HG03280 (cell line): Measurements from ENCODE around the gene SYN1.
"Not testable (repeated sequence)": the region's sequence is repeated elsewhere in the genome, so short reads cannot be mapped to it uniquely, and the experiment has no call there.

Source experiments
- ATAC-seq: cut with Tn5 transposase; IDR thresholded peaks from one replicate; pipeline ENCODE4 v1.9.1; 2021; ENCODE audit warnings: mild to moderate bottlenecking, moderate library complexity; ENCODE audit not compliant: unreplicated experiment

Gene SYN1

GRCh38 chrX:47603125-47603524 is 16.5 kb downstream of the SYN1 start:
- not testable (repeated sequence) for ATAC-seq

DNA sequence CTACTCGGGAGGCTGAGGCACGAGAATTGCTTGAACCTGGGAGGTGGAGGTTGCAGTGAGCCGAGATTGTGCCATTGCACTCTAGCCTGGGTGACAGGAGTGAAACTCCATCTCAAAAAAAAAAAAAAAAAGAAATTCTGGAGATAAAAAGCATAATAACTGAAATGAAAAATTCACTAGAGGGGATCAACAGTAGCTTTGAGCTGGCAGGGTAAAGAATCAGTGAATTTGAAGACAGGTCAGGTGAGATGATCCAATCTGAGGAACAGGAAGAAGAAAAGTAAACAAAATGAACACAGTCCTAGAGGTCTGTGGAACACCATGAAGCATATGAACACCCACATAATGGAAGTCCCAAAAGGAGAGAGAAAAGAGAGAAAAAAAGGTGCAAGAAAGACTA is 22.4 kb downstream of the SYN1 start:
- no peak for ATAC-seq

GRCh38 chrX:47596256-47596655 is 23.4 kb downstream of the SYN1 start:
- no peak for ATAC-seq

GRCh38 chrX:47595716-47596251 is 23.9 kb downstream of the SYN1 start:
- ATAC-seq, result no peak

DNA sequence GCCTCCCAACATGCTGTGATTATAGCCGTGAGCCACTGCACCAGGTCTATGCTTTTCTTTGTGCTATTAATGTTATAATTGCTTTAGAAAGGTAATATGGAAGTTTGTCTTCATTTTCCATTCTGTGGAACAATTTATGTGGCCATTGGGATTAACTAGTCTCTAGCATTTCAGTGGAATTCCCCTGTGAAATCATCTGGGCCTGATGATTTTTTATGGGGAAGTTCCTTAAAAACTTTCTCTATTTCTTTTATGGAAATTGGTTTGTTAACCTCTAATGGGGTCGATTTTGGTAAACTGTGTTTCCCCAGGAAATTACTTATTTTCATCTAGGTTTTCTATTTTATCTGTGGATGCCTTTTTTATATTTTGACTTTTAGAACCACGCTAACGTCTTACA is 26.1 kb downstream of the SYN1 start:
- ATAC-seq, result no peak

DNA sequence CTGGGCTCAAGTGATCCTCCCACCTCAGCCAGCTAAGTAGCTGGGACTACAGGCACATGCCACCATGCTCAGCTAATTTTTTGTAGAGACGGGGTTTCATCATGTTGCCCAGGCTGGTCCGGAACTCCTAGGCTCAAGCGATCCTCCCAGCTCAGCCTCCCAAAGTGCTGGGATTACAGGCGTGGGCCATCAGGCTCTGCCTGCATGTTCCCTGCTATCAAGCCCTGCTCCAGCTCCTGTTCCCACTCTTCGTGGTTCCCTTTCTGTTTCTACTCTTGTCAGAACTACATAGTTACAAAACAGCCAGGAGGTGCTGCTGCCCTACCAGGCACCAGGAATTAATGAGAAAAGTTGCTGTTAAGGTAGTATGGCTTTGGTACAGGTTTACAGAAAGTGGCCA is 28.7 kb downstream of the SYN1 start:
- no peak for ATAC-seq

DNA sequence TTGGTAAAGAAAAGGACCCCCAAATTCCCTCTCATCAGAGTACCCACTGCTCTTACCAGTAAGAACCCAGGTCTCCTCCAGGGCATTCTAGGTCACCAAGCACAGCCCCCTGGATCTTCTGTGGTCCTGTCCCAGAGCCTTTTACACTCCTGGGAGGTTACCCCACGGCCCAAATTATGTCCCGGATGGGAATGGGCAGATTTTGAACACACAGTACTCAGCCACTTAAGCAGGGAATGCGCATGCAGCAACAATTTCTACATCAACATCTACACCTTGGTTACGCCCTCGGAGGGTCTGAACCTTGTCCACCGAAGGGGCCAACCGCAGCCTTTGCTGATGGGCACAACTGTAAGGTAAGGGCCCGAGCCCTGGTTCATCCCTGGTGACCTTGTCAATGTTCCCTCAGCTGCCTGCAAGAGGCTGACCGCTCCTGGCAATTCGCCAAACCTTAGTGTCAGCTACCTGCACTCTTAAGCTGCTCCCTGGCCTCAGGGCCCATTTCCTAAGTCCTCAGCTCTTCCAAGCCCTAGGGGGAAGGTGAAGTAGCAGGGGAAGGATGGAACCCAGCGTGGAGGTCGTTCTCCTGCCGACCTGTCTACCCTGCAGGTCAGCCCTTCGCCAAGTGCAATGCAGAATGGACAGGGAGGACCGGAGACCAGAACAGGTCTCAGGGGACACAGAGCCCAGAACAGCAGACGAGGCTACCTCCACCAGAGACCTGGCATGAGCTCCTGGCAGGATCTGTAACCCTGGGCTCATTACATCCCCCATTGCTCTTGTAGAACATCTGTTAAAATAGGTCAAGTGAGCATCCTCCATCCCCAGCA is 31.5 kb downstream of the SYN1 start:
- ATAC-seq, result no peak

DNA sequence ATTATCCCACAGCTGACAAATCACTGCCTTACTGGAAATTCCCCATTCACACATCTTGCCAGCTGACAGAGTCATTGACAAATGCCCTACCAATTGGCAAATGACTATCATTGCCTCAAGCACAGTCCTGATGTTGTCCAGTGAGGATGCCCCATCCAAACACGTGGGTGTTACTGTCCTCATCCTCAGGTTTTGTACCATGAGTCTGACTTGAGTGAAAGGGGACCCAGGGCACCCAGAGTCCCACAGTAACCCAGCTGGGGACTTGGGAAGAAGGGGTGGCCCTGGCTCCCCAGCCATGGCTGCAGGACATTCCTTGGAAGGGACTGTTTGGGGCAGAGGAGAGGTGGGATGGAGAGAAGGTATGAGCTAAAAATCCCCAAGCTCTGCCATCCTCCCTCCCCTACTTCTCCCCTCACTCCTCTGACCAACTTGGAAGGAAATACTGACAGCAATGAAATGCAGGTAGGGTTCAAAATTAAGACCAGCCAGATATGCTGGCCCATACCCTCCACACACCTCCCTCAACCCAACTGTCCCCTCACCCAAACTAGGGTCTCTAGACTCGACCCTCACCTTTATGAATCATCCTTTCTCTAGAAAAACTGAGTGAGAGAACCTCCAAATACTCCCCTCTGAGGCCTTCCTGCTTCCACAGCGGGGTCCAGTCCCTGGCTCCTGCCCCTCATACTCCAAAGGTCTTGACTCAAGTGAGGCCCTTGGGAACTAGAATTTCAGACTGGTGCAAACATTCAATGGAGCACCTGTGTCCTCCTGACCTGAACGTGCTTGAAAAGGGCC is 32.4 kb downstream of the SYN1 start:
- no peak for ATAC-seq

GRCh38 chrX:47586043-47586787 is 33.4 kb downstream of the SYN1 start:
- ATAC-seq, result no peak

DNA sequence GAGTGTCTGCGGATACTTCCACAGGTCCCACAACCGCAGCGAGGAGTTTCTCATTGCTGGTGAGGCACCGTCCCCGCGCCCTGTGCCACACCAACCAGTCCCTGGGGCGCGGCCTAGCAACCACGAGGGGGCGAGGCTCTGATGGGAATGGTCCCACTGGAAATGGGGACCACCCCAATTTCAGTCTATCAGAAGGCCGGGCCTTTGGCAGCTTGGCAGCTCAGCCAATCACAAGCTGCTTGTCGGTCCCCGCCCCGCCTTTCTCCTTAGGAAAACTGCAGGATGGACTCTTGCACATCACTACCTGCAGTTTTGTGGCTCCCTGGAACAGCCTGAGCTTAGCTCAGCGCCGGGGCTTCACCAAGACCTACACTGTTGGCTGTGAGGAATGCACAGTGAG is 34.4 kb downstream of the SYN1 start:
- no peak for ATAC-seq

- no peak for ATAC-seq
These were observed 34.9 kb downstream of the SYN1 start for GRCh38 chrX:47584714-47585113.

DNA sequence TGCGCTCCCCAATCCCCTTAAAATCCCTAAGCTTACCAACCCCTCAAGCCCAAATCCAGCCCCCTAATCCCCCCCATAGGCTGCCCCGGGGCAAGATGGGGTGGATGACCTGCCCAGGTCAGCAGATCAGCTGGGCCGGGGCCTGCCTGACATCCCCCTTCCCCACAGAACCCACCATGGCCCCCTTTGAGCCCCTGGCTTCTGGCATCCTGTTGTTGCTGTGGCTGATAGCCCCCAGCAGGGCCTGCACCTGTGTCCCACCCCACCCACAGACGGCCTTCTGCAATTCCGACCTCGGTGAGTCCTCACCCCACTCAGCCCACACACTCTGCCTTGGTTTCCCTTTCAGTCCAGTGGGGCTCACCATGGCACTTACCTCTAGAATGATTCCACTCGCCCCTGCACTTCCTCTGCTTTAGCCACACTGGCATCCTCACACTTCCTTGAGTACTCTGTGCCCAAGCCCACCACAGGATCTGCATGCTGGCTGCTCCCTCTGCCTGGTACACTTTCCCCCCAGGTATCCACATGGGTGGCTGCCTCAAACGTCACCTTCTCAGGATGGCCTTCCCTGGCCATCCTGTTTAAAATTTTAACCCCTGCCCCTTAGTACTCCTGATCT is 36.3 kb downstream of the SYN1 start:
- no peak for ATAC-seq

- peak; percentile 73 for ATAC-seq
These were observed 37.7 kb downstream of the SYN1 start, which contains the start of gene TIMP1 for GRCh38 chrX:47581731-47582647. Gene TIMP1, plus strand, starts transcription at chrX:47582436. Its CDS starts 980 bp downstream, at chrX:47583416.

DNA sequence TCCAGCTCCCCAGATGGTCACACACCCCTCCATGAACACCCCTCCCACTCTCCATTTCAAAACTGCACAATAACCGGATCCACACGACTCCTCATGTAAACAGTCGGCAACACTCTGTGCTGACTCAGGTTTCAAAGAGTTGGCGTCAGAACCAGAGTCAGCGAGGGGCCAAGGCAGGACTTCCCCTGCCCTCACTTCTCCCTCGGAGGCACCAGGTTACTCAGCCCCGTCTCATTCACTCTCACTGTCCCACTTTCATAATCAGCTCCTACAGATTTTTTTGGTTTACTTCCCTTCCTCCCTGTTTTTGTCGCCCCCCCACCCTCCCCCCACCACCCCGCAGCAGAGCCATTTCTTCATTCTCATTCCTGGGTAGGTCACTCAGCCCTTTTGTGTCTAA is 40.1 kb downstream of the SYN1 start:
- ATAC-seq, result no peak

- ATAC-seq, result no peak
These were observed 41.0 kb downstream of the SYN1 start for GRCh38 chrX:47578692-47579091.

DNA sequence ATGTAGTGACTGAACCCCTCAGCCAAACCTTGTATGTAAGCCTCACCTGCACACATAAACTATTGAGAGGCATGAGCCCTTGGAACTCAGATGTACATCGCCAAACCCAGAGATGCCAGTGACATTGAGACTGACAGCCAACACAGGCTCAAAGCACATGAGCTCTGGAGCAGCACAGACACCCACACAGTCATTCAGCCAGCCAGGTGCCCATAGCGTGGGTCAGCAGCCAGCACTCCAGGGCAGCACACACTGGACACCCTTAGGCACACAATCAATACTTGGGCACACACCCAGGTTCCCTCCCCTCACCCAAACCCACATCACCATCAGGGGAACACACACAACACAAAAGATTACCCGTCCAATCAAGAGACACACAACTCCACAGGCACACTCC is 41.8 kb downstream of the SYN1 start:
- ATAC-seq, result no peak

DNA sequence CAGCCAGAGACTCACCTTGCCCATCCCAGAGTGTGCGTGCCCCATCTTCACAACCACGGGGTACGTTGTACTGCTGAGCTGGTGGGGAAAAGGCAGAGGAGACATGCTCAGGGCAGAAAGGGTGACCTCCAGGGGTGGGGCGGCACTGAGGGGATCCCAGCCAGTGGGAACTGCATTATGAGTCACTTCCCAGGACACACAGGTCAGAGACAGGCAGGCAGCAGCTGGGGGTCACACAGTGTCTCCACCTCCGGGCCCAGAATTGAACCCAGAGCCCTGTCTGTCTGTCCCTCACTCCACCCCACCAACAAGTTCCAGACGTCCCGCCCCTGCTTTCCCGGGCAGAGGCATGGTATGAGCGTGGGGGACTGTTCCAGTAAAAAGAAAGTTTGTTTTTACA is 42.2 kb downstream of the SYN1 start:
- no peak for ATAC-seq

GRCh38 chrX:47576021-47576898 is 43.4 kb downstream of the SYN1 start:
- ATAC-seq, result no peak
